HepG2 (cell line): ENCODE measurements around the gene STX2.

ENCODE experiments used
- ELF3 ChIP-seq: IDR thresholded peaks from 2 replicates; pipeline ENCODE4 v1.6.1; 2016; ENCODE audit warnings: missing genetic modification reagents, missing compliant biosample characterization
- TF ChIP-seq, protein P1 (sequence below): sonication (generic); formaldehyde crosslinking; IDR thresholded peaks from 2 replicates; pipeline ENCODE4 v1.5.0; 2020; ENCODE audit warnings: mild to moderate bottlenecking, missing genetic modification reagents, moderate library complexity
- TF ChIP-seq, protein P2 (sequence below), 2 experiments: IDR thresholded peaks; 2 replicates each; pipeline ENCODE4 v1.6.1; 2011 to 2012; ENCODE audit warnings: low read length in 2 of 2, borderline replicate concordance in 1 of 2, low read depth in 1 of 2, mild to moderate bottlenecking in 1 of 2, moderate library complexity in 1 of 2

DNA sequence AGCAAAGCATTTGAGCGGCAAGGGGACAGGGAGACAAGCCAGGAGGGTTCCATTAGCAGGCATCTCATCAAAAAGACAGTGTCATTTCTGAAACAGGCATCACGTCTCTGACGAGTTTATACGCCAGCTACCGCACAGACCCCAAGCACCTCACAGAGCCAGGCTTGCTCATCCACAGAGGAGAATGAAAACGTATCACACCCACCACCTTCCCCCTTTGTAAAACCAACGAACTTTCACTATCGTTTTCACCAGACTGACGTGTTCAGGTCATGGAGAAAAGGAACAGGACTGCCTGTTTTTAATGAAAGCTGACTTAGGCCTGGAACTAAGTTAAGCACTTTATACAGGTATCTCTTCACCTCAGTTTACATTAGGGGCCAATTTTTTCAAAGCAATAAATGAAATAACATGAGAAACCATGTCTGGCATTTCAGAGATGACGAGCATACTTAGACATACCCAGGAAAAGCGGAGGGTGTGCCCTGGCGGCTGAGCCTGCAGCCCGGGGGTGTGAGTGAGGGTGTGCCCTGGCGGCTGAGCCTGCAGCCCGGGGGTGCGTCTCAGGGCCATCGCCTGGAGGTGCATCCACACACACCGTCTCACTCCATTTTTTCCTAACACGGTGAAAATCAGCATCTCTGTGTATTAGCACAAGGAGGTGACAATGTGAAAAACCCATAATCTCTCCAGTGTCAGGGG is 41.9 kb downstream of the STX2 start:
- TF ChIP-seq, protein P1, sequence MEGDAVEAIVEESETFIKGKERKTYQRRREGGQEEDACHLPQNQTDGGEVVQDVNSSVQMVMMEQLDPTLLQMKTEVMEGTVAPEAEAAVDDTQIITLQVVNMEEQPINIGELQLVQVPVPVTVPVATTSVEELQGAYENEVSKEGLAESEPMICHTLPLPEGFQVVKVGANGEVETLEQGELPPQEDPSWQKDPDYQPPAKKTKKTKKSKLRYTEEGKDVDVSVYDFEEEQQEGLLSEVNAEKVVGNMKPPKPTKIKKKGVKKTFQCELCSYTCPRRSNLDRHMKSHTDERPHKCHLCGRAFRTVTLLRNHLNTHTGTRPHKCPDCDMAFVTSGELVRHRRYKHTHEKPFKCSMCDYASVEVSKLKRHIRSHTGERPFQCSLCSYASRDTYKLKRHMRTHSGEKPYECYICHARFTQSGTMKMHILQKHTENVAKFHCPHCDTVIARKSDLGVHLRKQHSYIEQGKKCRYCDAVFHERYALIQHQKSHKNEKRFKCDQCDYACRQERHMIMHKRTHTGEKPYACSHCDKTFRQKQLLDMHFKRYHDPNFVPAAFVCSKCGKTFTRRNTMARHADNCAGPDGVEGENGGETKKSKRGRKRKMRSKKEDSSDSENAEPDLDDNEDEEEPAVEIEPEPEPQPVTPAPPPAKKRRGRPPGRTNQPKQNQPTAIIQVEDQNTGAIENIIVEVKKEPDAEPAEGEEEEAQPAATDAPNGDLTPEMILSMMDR (CRISPR knock-in tag): no peak
- no peak for TF ChIP-seq ELF3
- TF ChIP-seq, protein P2, sequence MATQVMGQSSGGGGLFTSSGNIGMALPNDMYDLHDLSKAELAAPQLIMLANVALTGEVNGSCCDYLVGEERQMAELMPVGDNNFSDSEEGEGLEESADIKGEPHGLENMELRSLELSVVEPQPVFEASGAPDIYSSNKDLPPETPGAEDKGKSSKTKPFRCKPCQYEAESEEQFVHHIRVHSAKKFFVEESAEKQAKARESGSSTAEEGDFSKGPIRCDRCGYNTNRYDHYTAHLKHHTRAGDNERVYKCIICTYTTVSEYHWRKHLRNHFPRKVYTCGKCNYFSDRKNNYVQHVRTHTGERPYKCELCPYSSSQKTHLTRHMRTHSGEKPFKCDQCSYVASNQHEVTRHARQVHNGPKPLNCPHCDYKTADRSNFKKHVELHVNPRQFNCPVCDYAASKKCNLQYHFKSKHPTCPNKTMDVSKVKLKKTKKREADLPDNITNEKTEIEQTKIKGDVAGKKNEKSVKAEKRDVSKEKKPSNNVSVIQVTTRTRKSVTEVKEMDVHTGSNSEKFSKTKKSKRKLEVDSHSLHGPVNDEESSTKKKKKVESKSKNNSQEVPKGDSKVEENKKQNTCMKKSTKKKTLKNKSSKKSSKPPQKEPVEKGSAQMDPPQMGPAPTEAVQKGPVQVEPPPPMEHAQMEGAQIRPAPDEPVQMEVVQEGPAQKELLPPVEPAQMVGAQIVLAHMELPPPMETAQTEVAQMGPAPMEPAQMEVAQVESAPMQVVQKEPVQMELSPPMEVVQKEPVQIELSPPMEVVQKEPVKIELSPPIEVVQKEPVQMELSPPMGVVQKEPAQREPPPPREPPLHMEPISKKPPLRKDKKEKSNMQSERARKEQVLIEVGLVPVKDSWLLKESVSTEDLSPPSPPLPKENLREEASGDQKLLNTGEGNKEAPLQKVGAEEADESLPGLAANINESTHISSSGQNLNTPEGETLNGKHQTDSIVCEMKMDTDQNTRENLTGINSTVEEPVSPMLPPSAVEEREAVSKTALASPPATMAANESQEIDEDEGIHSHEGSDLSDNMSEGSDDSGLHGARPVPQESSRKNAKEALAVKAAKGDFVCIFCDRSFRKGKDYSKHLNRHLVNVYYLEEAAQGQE (IDR thresholded peaks at IDR 0.05; ENCODE audit: borderline replicate concordance in 1 of 2, low read depth in 1 of 2, low read length in 2 of 2): no peak
